AG10803 (cell line): ENCODE results near the gene RYR2.

Experiments
- DNase-seq: peaks from one replicate; pipeline ENCODE4 v3.0.0; 2010; ENCODE audit warnings: low read depth
- H3K4me3 ChIP-seq: 2 replicates; pipeline ENCODE4 v1.5.1; 2011; ENCODE audit warnings: mild to moderate bottlenecking, low read length, control low read depth
- TF ChIP-seq, protein P1 (sequence below): conservative IDR thresholded peaks from 2 replicates; pipeline ENCODE4 v1.5.1; 2011; ENCODE audit warnings: mild to moderate bottlenecking, low read length, control low read depth, inconsistent platforms

RYR2 gene

GRCh38 chr1:237070519-237070918, 28.5 kb downstream of the RYR2 start:
- TF ChIP-seq, protein P1, sequence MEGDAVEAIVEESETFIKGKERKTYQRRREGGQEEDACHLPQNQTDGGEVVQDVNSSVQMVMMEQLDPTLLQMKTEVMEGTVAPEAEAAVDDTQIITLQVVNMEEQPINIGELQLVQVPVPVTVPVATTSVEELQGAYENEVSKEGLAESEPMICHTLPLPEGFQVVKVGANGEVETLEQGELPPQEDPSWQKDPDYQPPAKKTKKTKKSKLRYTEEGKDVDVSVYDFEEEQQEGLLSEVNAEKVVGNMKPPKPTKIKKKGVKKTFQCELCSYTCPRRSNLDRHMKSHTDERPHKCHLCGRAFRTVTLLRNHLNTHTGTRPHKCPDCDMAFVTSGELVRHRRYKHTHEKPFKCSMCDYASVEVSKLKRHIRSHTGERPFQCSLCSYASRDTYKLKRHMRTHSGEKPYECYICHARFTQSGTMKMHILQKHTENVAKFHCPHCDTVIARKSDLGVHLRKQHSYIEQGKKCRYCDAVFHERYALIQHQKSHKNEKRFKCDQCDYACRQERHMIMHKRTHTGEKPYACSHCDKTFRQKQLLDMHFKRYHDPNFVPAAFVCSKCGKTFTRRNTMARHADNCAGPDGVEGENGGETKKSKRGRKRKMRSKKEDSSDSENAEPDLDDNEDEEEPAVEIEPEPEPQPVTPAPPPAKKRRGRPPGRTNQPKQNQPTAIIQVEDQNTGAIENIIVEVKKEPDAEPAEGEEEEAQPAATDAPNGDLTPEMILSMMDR: no peak
- no peak overlapping the region for H3K4me3 ChIP-seq
- no peak for DNase-seq

DNA sequence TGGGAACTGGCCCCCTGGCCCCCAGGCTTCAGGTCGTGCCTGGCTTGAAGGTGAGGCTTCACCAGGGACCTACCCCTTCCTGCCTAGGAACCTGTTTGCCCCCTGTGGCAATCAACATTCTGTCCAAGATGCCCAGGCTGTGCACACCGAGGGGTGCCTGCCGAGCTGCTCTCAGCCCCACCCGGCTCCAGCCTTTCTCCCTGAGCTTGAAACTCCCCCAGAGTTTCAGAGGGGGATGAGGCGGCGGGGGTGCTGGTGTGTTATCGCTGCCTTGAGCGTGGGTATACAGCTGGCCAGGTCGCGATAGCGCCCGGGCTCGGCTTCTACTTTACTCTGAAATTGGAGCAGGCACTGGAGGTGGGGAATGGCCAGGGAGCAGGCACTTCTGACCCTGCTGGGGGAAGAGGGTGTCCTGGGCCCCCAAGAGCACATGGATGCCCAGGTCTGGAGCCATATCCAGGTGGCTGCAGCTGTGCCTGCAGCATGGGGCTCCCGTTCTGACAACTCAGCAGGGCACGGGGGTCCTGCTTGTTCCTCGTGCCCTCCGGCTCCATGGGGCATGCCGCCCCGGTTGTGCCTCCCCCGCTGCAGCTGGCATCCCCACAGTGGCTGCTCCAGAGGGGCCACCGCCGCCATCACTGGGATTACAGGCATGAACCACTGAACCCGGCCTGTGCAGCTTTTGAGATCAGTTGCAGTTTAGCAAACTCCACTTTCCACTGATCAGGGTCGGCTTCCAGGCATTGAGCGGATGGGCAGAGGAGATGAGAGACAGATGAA, 29.8 kb downstream of the RYR2 start:
- TF ChIP-seq, protein P1: no peak
- DNase-seq: no peak
- H3K4me3 ChIP-seq: no peak overlapping the region

DNA sequence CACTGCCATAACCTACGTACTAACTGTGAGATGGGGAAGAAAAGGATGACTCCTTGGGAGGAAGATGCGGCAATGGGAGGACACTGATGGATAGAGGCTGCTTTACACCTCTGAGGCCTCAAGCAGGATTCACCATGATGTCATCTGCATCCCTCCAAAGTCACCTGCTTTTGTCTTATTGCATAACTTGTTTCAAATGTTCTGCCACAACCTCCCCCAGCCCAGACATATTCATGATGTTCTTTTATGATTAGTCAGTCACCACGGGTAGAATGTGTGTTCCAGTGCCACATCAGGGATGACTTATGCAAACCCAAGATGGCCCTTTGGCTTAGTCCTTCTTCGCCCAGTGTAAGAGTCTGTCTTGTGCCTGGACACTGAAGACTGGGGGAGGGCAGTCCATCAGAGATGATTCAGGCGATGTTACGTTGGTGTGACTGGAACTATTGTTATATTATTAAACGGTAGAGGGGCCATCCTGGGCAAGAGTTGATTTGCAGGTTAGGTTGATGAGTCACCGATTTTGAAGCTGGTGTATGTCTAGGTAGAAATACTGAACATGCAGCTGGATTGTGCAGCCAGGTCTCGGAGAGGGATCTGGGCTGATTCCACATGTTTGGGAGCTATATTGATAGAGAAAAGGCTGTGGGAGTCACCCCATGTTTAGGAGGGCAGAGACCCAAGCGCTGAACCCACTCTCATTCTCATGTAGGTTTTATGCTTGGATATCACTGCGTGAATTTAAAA, 32.6 kb downstream of the RYR2 start:
- H3K4me3 ChIP-seq: no peak overlapping the region
- DNase-seq: no peak
- TF ChIP-seq, protein P1: no peak

DNA sequence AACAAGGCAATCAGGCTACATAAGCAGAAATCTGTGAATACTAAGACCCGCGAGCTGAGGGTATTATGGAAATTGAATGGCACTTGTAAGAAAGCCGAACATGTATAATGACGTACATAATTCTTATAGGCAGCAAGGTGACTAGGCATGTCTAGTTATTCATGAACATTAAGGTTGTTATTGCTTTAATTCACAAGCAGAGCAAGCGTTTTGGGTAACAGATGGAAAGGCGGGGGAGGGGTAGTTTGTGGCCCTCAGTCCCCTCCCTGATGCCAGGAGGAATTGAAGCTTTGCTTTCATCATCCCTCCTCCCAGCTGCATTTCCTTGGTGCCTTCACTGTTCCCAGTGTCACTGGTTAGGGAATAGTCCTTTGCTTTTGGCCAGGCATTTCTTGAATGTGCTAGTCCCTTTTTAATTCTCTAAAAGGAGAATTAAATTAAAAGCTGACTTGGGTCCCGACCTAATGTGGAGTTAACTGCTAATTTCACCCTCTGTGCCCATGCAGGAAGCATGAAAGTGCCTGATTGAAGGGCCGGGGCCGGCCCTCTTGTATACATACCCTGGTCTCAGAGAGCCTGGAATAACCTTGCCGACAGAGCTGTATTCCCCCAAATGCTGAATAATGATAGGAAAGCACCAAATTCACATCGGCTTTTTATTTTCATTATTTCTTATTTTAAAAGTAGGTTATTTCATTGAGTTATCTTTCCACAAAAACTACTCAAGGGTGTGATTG, 42.5 kb downstream of the RYR2 start:
- TF ChIP-seq, protein P1: no peak
- no peak overlapping the region for H3K4me3 ChIP-seq
- DNase-seq: no peak

DNA sequence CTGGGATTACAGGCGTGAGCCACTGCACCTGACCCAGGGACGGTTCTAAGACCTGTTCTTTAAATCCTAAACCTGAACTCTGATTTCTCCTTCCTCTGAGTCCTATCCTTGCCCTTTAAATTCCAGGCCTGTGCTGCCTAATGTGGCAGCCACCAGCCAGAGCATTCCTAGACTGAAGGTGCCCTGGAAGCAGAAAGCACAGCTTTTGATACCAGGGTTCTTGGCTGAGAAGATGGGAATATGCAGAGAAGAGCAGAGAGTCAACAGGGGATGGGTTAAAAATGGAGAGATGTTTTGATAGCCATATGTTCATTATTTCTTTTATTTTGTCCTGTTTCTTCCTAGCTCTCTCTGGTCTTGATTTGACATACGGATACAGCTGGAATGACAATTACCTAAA, 49.7 kb downstream of the RYR2 start:
- no peak overlapping the region for H3K4me3 ChIP-seq
- DNase-seq: no peak
- TF ChIP-seq, protein P1: no peak

DNA sequence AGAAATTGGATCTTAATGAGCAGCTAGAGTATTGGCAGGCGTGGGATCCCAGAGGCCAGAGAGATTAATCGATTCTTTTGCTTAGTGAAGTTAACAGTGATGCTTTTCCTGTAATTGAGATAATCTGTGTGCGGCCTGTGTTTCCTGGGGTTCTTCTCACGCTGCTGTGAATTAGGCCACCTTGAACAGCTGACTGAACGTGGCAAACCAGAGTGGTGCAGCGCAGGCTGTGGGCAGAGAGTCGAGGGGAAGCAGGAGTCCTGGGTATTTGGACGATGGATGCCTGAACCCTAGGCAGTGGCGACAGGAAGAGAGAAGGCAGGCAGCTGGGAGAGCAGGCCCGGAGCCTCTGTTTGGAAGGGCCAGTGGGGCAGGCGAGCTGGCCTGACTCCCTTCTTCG, 51.7 kb downstream of the RYR2 start:
- DNase-seq: no peak
- TF ChIP-seq, protein P1: no peak
- no peak overlapping the region for H3K4me3 ChIP-seq
